Sigmoid colon (tissue), 7 donors: ENCODE measurements around the gene DYNC1LI2. TPM values are rescaled to one million over a fixed set of nuclear protein-coding genes. Genes with fewer than 3 reads are reported as not detected.

Source experiments
- DNase-seq: peaks from one replicate; pipeline ENCODE4 v3.0.0-alpha.2; 2019
- H3K27ac ChIP-seq, 4 donors: fragments of 200-600 bp; sonication (generic); one replicate each; pipeline ENCODE4 v1.5.1; 2016 to 2019; ENCODE audit warnings: mild to moderate bottlenecking in 1 of 4
- H3K27me3 ChIP-seq, 3 donors: fragments of 200-600 bp; sonication (generic); one replicate each; pipeline ENCODE4 v1.5.1; 2019; ENCODE audit warnings: mild to moderate bottlenecking in 1 of 3
- H3K36me3 ChIP-seq, 4 donors: fragments of 200-600 bp; sonication (generic); one replicate each; pipeline ENCODE4 v1.5.1; 2016 to 2019
- H3K4me1 ChIP-seq, 4 donors: fragments of 200-600 bp; sonication (generic); one replicate each; pipeline ENCODE4 v1.5.1; 2017 to 2019
- H3K4me3 ChIP-seq, 4 donors: fragments of 200-600 bp; sonication (generic); one replicate each; pipeline ENCODE4 v1.5.1; 2017 to 2019; ENCODE audit warnings: mild to moderate bottlenecking in 2 of 4, moderate library complexity in 1 of 4
- H3K9me3 ChIP-seq, 4 donors: fragments of 200-600 bp in 3 of 4; sonication (generic) in 3 of 4; one replicate each; pipeline versions ENCODE4 v1.5.1 to v1.6.1; 2013 to 2019
- CTCF ChIP-seq, 4 experiments: fragments of 450-650 bp in 3 of 4; fragments of 200-600 bp in 1 of 4; IDR thresholded peaks; one replicate each; pipeline ENCODE4 v1.5.1; 2016 to 2019; ENCODE audit warnings: antibody characterized with exemption in 4 of 4, mild to moderate bottlenecking in 3 of 4, moderate library complexity in 2 of 4
- EP300 ChIP-seq, 4 donors: sonication (generic); formaldehyde crosslinking; IDR thresholded peaks; one replicate each; pipeline ENCODE4 v1.6.1; 2017; ENCODE audit warnings: antibody characterized with exemption in 4 of 4
- POLR2A ChIP-seq, 2 donors: fragments of 450-650 bp; IDR thresholded peaks; one replicate each; pipeline ENCODE4 v1.6.1; 2016; ENCODE audit warnings: antibody characterized with exemption in 2 of 2, mild to moderate bottlenecking in 2 of 2, moderate library complexity in 2 of 2
- POLR2AphosphoS5 ChIP-seq, 4 donors: sonication (generic); formaldehyde crosslinking; IDR thresholded peaks; one replicate each; pipeline ENCODE4 v1.6.1; 2017; ENCODE audit warnings: antibody characterized with exemption in 4 of 4
- WGBS, 2 donors: extraction: QIAGEN DNeasy Blood & Tissue Kit; methylation state at CpG; one replicate each; pipeline ENCODE4 v1.1.7; 2013; 5-methylcytosine and 5-hydroxymethylcytosine counted together
- intact Hi-C: fragments of 100-400 bp; cut with DNase I; formaldehyde crosslinking; loops from one replicate; pipeline ENCODE4 v1.15.1; 2023
- polyA plus RNA-seq, 3 donors: library from polyadenylated mRNA; stranded (reverse); fragments of 200-250 nt; gene quantifications; one replicate each; pipeline ENCODE4 v1.2.3, GENCODE V29; 2013
- total RNA-seq, 4 donors: library from RNA; depleted of rRNA; stranded (reverse); fragments of >200 nt; gene quantifications; one replicate each; pipeline ENCODE4 v1.1.0, GENCODE V29; 2016
- donor health status: healthy with polysubstance abuse.
- donor health status: Bipolar disorder and iron deficiency.
- donor health status: healthy.

DYNC1LI2 gene
- total and polyA plus RNA-seq, 7 donors: 52.9 to 327 (median 164) TPM

GRCh38 chr16:66673691-66674090, 77.7 kb downstream of the DYNC1LI2 start:
- no peaks in the 10 kb centered on the region for H3K27me3 ChIP-seq
- H3K27ac ChIP-seq: no peak overlapping the region
- no peak for DNase-seq
- peaks cover 0 to 11% (median 7%) of the 10 kb centered on the region in 4 donors for H3K4me1 ChIP-seq
- H3K4me3 ChIP-seq: no peak overlapping the region
- 91 to 96% methylated on average over 2 of the region's 2 CpGs for WGBS, 2 donors
- TF ChIP-seq POLR2A (IDR thresholded peaks at IDR 0.05): no peak
- TF ChIP-seq POLR2AphosphoS5 (IDR thresholded peaks at IDR 0.05): no peak
- no peak for TF ChIP-seq EP300 (IDR thresholded peaks at IDR 0.05)
- TF ChIP-seq CTCF (IDR thresholded peaks at IDR 0.05): no peak
- intact Hi-C loops: no loop called here
- H3K36me3 ChIP-seq: peaks cover 0 to 5% (median 0%) of the 10 kb centered on the region in 4 donors
- no peaks in the 10 kb centered on the region for H3K9me3 ChIP-seq

Other genes starting within 250 kb of the DYNC1LI2 start
- 10 to 100 TPM; 17.6 to 32.7 (median 22.2) TPM for gene TK2, start 201.5 kb downstream of the DYNC1LI2 start, total RNA-seq
- gene TK2, start 201.5 kb downstream of the DYNC1LI2 start, polyA plus RNA-seq: 10 to 100 TPM in 2 of 3 donors, 1 to 10 TPM in 1; 9.6 to 15.0 (median 11.6) TPM
- 10 to 100 TPM; 24.1 to 53.6 (median 37.3) TPM for gene CKLF, start 199.0 kb downstream of the DYNC1LI2 start, total RNA-seq
- 10 to 100 TPM; 40.2 to 57.4 (median 48.6) TPM for gene CKLF, start 199.0 kb downstream of the DYNC1LI2 start, polyA plus RNA-seq
- 1 to 10 TPM in 3 of 4 donors, under 1 TPM in 1; 0.71 to 3.0 (median 1.6) TPM for gene CMTM1, start 185.2 kb downstream of the DYNC1LI2 start, total RNA-seq
- gene CMTM1, start 185.2 kb downstream of the DYNC1LI2 start, polyA plus RNA-seq: under 1 TPM in 1 of 3 donors, not detected in 2; 0.85 TPM
- gene CMTM2, start 172.1 kb downstream of the DYNC1LI2 start, total RNA-seq: under 1 TPM in 1 of 4 donors, not detected in 3; 0.33 TPM
- not detected for gene CMTM2, start 172.1 kb downstream of the DYNC1LI2 start, polyA plus RNA-seq
- 10 to 100 TPM; 12.5 to 18.8 (median 17.3) TPM for gene CMTM3, start 146.9 kb downstream of the DYNC1LI2 start, total RNA-seq
- 10 to 100 TPM in 2 of 3 donors, 1 to 10 TPM in 1; 8.6 to 15.5 (median 10.2) TPM for gene CMTM3, start 146.9 kb downstream of the DYNC1LI2 start, polyA plus RNA-seq
- 10 to 100 TPM in 2 of 4 donors, 1 to 10 TPM in 2; 6.1 to 12.5 (median 9.4) TPM for gene CMTM4, start 54.9 kb downstream of the DYNC1LI2 start, total RNA-seq
- 10 to 100 TPM; 27.0 to 65.1 (median 40.2) TPM for gene CMTM4, start 54.9 kb downstream of the DYNC1LI2 start, polyA plus RNA-seq
- gene TERB1, start 50.0 kb upstream of the DYNC1LI2 start, total RNA-seq: under 1 TPM in 1 of 4 donors, not detected in 3; under 0.01 TPM
- gene TERB1, start 50.0 kb upstream of the DYNC1LI2 start, polyA plus RNA-seq: under 1 TPM in 1 of 3 donors, not detected in 2; 0.03 TPM
- 10 to 100 TPM; 34.6 to 58.3 (median 46.9) TPM for gene NAE1, start 79.4 kb upstream of the DYNC1LI2 start, total RNA-seq
- gene NAE1, start 79.4 kb upstream of the DYNC1LI2 start, polyA plus RNA-seq: 10 to 100 TPM; 34.8 to 48.8 (median 35.9) TPM
- 1 to 10 TPM in 1 of 4 donors, not detected in 3; 1.9 TPM for gene CA7, start 92.8 kb upstream of the DYNC1LI2 start, total RNA-seq
- gene CA7, start 92.8 kb upstream of the DYNC1LI2 start, polyA plus RNA-seq: 100 to 1,000 TPM; 112 to 188 (median 154) TPM
- 1 to 10 TPM; 2.6 to 8.3 (median 4.7) TPM for gene PDP2, start 128.9 kb upstream of the DYNC1LI2 start, total RNA-seq
- 1 to 10 TPM; 3.0 to 6.1 (median 5.1) TPM for gene PDP2, start 128.9 kb upstream of the DYNC1LI2 start, polyA plus RNA-seq
- not detected for gene CDH16, start 167.3 kb upstream of the DYNC1LI2 start, total RNA-seq
- gene CDH16, start 167.3 kb upstream of the DYNC1LI2 start, polyA plus RNA-seq: under 1 TPM in 2 of 3 donors, not detected in 1; 0.19 to 0.60 TPM
- 10 to 100 TPM; 10.9 to 31.2 (median 16.3) TPM for gene RRAD, start 173.9 kb upstream of the DYNC1LI2 start, total RNA-seq
- gene RRAD, start 173.9 kb upstream of the DYNC1LI2 start, polyA plus RNA-seq: 1 to 10 TPM; 1.2 to 5.5 (median 1.8) TPM
- gene CIAO2B, start 182.8 kb upstream of the DYNC1LI2 start, total RNA-seq: 100 to 1,000 TPM in 1 of 4 donors, 10 to 100 TPM in 3; 71.7 to 121 (median 82.8) TPM
- 100 to 1,000 TPM; 193 to 219 (median 214) TPM for gene CIAO2B, start 182.8 kb upstream of the DYNC1LI2 start, polyA plus RNA-seq
- 10 to 100 TPM; 21.8 to 25.5 (median 23.0) TPM for gene CES2, start 183.9 kb upstream of the DYNC1LI2 start, total RNA-seq
- 100 to 1,000 TPM in 1 of 3 donors, 10 to 100 TPM in 2; 53.4 to 163 (median 67.9) TPM for gene CES2, start 183.9 kb upstream of the DYNC1LI2 start, polyA plus RNA-seq
- gene CES3, start 209.7 kb upstream of the DYNC1LI2 start, total RNA-seq: 1 to 10 TPM in 1 of 4 donors, under 1 TPM in 2, not detected in 1; 0.16 to 2.5 (median 0.55) TPM
- gene CES3, start 209.7 kb upstream of the DYNC1LI2 start, polyA plus RNA-seq: 10 to 100 TPM; 10.8 to 48.4 (median 13.2) TPM
- 1 to 10 TPM; 3.6 to 7.5 (median 4.1) TPM for gene CES4A, start 237.0 kb upstream of the DYNC1LI2 start, total RNA-seq
- 1 to 10 TPM; 2.3 to 7.3 (median 3.0) TPM for gene CES4A, start 237.0 kb upstream of the DYNC1LI2 start, polyA plus RNA-seq